ENCODE results near the gene ADAMTS12.

The ADAMTS12 gene

DNA sequence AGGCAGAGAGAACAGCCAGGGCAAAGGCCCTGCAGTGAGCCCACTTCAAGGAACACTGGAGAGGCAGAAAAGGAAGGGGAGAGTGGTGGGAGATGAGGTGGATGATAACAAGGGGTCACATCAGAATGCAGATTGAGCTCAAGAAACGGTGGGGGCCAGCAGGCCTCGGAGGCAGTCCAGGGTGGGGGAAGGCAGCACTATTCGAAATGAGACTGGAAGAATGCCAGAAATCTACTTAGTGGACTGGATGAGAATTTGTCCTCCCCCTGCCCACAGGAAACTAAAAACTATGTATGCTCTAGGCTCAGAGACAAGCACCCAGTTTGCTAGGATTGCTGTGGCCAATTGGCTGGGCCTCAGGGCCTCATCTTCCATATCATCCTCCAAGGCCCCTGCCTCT, 148.7 kb downstream of the ADAMTS12 start:
- no peak for TF ChIP-seq CTCF (IDR thresholded peaks at IDR 0.05)

GRCh38 chr5:33742181-33742580, 149.6 kb downstream of the ADAMTS12 start:
- no peak for TF ChIP-seq CTCF (IDR thresholded peaks at IDR 0.05)

DNA sequence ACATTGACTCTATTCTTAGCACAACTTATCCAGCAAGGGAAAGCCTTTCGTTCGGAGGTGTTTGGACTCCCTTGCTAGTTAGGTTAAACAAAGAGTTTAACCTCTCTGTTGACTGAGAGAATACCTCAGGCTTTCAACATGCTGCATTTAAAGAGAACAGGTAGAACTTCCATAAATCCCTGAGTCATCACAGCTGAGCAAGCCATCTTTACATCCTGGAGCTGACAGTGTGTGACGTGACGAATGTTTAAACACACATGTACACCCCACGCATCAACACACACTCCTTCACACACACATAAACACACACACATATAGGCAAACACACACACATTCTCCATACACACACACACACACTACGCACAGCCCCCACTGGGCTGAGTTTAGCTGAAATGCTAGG, 152.8 kb downstream of the ADAMTS12 start:
- no peak for TF ChIP-seq CTCF (IDR thresholded peaks at IDR 0.05)

DNA sequence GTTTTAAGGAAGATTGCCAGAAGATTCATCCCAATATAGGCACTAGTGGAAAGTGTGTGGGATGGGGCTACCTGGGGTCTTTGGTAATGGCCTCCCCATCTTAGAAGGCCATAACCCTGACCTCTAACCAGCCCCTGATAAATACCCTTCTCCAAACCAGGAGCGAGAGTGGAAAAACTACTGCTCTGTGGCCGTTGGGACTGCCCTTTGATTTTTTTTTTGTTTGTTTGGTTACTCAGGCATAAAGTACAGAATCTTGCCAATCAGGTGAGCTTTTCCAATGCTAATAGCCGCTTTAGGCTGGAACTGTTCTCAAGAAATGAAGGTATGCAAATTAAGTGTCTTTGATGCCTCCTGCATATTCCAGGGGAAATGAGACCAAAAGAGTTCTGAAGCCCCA, 153.7 kb downstream of the ADAMTS12 start:
- TF ChIP-seq CTCF (IDR thresholded peaks at IDR 0.05), result no peak

GRCh38 chr5:33737697-33738096, 154.1 kb downstream of the ADAMTS12 start:
- no peak for TF ChIP-seq CTCF (IDR thresholded peaks at IDR 0.05)

GRCh38 chr5:33737284-33737683, 154.5 kb downstream of the ADAMTS12 start:
- no peak for TF ChIP-seq CTCF (IDR thresholded peaks at IDR 0.05)

- no peak for TF ChIP-seq CTCF (IDR thresholded peaks at IDR 0.05)
Observed at GRCh38 chr5:33736510-33736909, 155.3 kb downstream of the ADAMTS12 start.

- no peak for TF ChIP-seq CTCF (IDR thresholded peaks at IDR 0.05)
Observed at GRCh38 chr5:33735072-33735471, 156.7 kb downstream of the ADAMTS12 start.

Data from LNCAP (cell line).